K562 (cell line): ENCODE measurements around the gene BRD7. TPM values are rescaled to one million over a fixed set of nuclear protein-coding genes. Genes with fewer than 3 reads are reported as not detected.

Source experiments
- ATAC-seq: fragments of 200-7000 bp; cut with Tn5 transposase; 3 replicates; pipeline ENCODE4 v1.9.1; 2020; ENCODE audit warnings: moderate library complexity
- BruUV-seq: library from RNA; stranded (reverse); fragments of 400-500 nt; replicated peaks from 2 replicates; lab custom pipeline; 2021; lab: Mats Ljungman, UMichigan
- CTCF ChIA-PET: fragments of 300-600 bp; formaldehyde crosslinking; extraction: SDS; loops from one replicate; lab custom pipeline; 2021; ENCODE audit warnings: low intra/inter-chr PET ratio; lab: Yijun Ruan, JAX
- POLR2A ChIA-PET: fragments of 300-600, 350-650 bp; sonication (Branson Sonifier 250); formaldehyde crosslinking; extraction: SDS; loops from one replicate; lab custom pipeline; 2021; ENCODE audit warnings: antibody characterized with exemption, inconsistent platforms; lab: Yijun Ruan, JAX
- DNase-seq, 4 experiments: peaks; one replicate each; pipeline versions ENCODE4 v3.0.0 to v3.0.0-alpha.2; 2011 to 2018; ENCODE audit warnings: low spot score in 3 of 4, mixed read lengths in 3 of 4; ENCODE audit errors: extremely low read depth in 1 of 4
- FAIRE-seq: peaks from 2 replicates; lab custom pipeline; 2011; peaks lifted over from hg19 to GRCh38; lab: Jason Lieb, UNC
- H2AFZ ChIP-seq: 2 replicates; pipeline ENCODE4 v1.6.0; 2011; ENCODE audit warnings: low read depth, low read length, control low read depth, inconsistent platforms
- H3K27ac ChIP-seq: fragments of 200-600 bp; 3 replicates; pipeline ENCODE4 v1.8.0; 2011; ENCODE audit warnings: low read depth, mild to moderate bottlenecking, control low read depth, inconsistent platforms, low read length, moderate library complexity, mixed read lengths; ENCODE audit errors: extremely low read depth
- H3K27me3 ChIP-seq, 2 experiments: fragments of 300-600 bp in 1 of 2; 2 replicates in 1 of 2; 3 replicates in 1 of 2; pipeline versions ENCODE4 v1.6.0 to v1.8.0; 2011; ENCODE audit warnings: inconsistent platforms in 2 of 2, low read length in 2 of 2, mild to moderate bottlenecking in 1 of 2, mixed read lengths in 1 of 2, moderate library complexity in 1 of 2; ENCODE audit not compliant: control insufficient read depth in 2 of 2, insufficient read depth in 2 of 2
- H3K36me3 ChIP-seq: fragments of 300-600 bp; 3 replicates; pipeline ENCODE4 v1.8.0; 2011; ENCODE audit warnings: mild to moderate bottlenecking, low read length, inconsistent platforms; ENCODE audit not compliant: control insufficient read depth, insufficient read depth
- H3K4me1 ChIP-seq, 2 experiments: fragments of 200-600 bp in 1 of 2; replicated peaks in 1 of 2; 2 replicates in 1 of 2; 3 replicates in 1 of 2; pipeline versions ENCODE4 v1.5.1 to v1.8.0; 2011; ENCODE audit warnings: inconsistent platforms in 2 of 2, low read length in 2 of 2, mild to moderate bottlenecking in 1 of 2, mixed read lengths in 1 of 2, moderate library complexity in 1 of 2; ENCODE audit not compliant: control insufficient read depth in 2 of 2, insufficient read depth in 2 of 2
- H3K4me2 ChIP-seq: 2 replicates; pipeline ENCODE4 v1.6.1; 2011; ENCODE audit warnings: low read length, control low read depth, inconsistent platforms, mixed read lengths; ENCODE audit not compliant: insufficient read depth
- H3K4me3 ChIP-seq: fragments of 200-600 bp; sonication (generic), shearing (Covaris generic); 2 replicates; pipeline ENCODE4 v1.5.1; 2016; ENCODE audit warnings: control low read depth, inconsistent platforms
- H3K79me2 ChIP-seq: fragments of 200-600 bp; 3 replicates; pipeline ENCODE4 v1.8.0; 2011; ENCODE audit warnings: low read length, inconsistent platforms; ENCODE audit not compliant: control insufficient read depth, insufficient read depth
- H3K9ac ChIP-seq, 2 experiments: 2 replicates each; pipeline versions ENCODE4 v1.6.0 to v1.6.1; 2011; ENCODE audit warnings: low read depth in 2 of 2, low read length in 2 of 2, control low read depth in 1 of 2, inconsistent platforms in 1 of 2, mild to moderate bottlenecking in 1 of 2, mixed read lengths in 1 of 2; ENCODE audit not compliant: insufficient read depth in 1 of 2
- H3K9me1 ChIP-seq: one replicate; pipeline ENCODE4 v1.6.0; 2011; ENCODE audit warnings: inconsistent platforms, mild to moderate bottlenecking, low read length, moderate library complexity; ENCODE audit not compliant: control insufficient read depth, insufficient read depth
- H3K9me3 ChIP-seq: replicated peaks from 2 replicates; pipeline ENCODE4 v1.5.1; 2011; ENCODE audit warnings: low read depth, low read length, inconsistent platforms; ENCODE audit not compliant: control insufficient read depth, insufficient read depth
- H4K20me1 ChIP-seq: replicated peaks from 2 replicates; pipeline ENCODE4 v1.6.1; 2011; ENCODE audit warnings: low read length, inconsistent platforms, mixed read lengths; ENCODE audit not compliant: control insufficient read depth, insufficient read depth
- CBX1 ChIP-seq: sonication (generic); IDR thresholded peaks from 2 replicates; pipeline ENCODE4 v1.6.1; 2016; ENCODE audit warnings: antibody characterized with exemption, low read depth, mild to moderate bottlenecking
- CSDE1 ChIP-seq, 2 experiments: fragments of 450-650 bp; IDR thresholded peaks; 2 replicates each; pipeline ENCODE4 v1.6.1; 2016; ENCODE audit warnings: mild to moderate bottlenecking in 1 of 2
- DNMT1 ChIP-seq: fragments of 450-650 bp; IDR thresholded peaks from 2 replicates; pipeline ENCODE4 v1.6.1; 2016; ENCODE audit warnings: antibody characterized with exemption, mild to moderate bottlenecking
- DPF2 ChIP-seq: fragments of 450-650 bp; IDR thresholded peaks from 2 replicates; pipeline ENCODE4 v1.6.1; 2016
- ESRRB ChIP-seq: fragments of 250-450 bp; sonication (Bioruptor Pico); IDR thresholded peaks from 2 replicates; pipeline ENCODE4 v1.5.0; 2020; ENCODE audit warnings: mild to moderate bottlenecking, moderate library complexity, borderline replicate concordance
- FOXM1 ChIP-seq, 2 experiments: fragments of 450-650 bp in 1 of 2; sonication (generic) in 1 of 2; formaldehyde crosslinking in 1 of 2; IDR thresholded peaks; 2 replicates each; pipeline versions ENCODE4 v1.6.1 to v1.9.0; 2017 to 2022; ENCODE audit warnings: low read depth in 2 of 2, mild to moderate bottlenecking in 2 of 2, missing genetic modification reagents in 1 of 2, moderate library complexity in 1 of 2
- HCFC1 ChIP-seq: IDR thresholded peaks from 2 replicates; pipeline ENCODE4 v1.6.1; 2012; ENCODE audit warnings: low read depth, low read length, improper control_type of control experiment
- KDM4B ChIP-seq, 2 experiments: fragments of 450-650 bp in 1 of 2; sonication (generic) in 1 of 2; IDR thresholded peaks; 2 replicates each; pipeline ENCODE4 v1.6.1; 2016 to 2017; ENCODE audit warnings: borderline replicate concordance in 2 of 2, antibody characterized with exemption in 1 of 2, low read depth in 1 of 2, mild to moderate bottlenecking in 1 of 2
- NR2C1 ChIP-seq, 2 experiments: fragments of 450-650 bp; IDR thresholded peaks; 2 replicates each; pipeline ENCODE4 v1.6.1; 2017; ENCODE audit warnings: mild to moderate bottlenecking in 2 of 2, antibody characterized with exemption in 1 of 2, inconsistent platforms in 1 of 2, missing compliant biosample characterization in 1 of 2, missing genetic modification characterization in 1 of 2
- OTX1 ChIP-seq: fragments of 450-650 bp; formaldehyde crosslinking; IDR thresholded peaks from 2 replicates; pipeline ENCODE4 v1.4.0; 2022; ENCODE audit warnings: mild to moderate bottlenecking
- ZNF263 ChIP-seq: sonication (generic); formaldehyde crosslinking; IDR thresholded peaks from 2 replicates; pipeline ENCODE4 v1.8.0; 2022; ENCODE audit warnings: mild to moderate bottlenecking, missing genetic modification reagents, borderline replicate concordance
- WGBS: fragments of 100-300 bp; shearing (Covaris generic); methylation state at CpG from one replicate; pipeline ENCODE4 v1.1.6; 2016; ENCODE audit warnings: low coverage, mixed read lengths; ENCODE audit not compliant: insufficient coverage; ENCODE audit errors: missing lambda C conversion rate; 5-methylcytosine and 5-hydroxymethylcytosine counted together
- in situ Hi-C: fragments of 300-500 bp; cut with MboI; formaldehyde crosslinking; loops from 4 replicates; pipeline ENCODE4 v1.15.0; 2018; ENCODE audit warnings: inconsistent platforms, mixed read lengths
- intact Hi-C: fragments of 100-400 bp; cut with micrococcal nuclease; formaldehyde crosslinking; loops from 2 replicates; pipeline ENCODE4 v1.14.2; 2022
- polyA plus RNA-seq, 8 experiments: library from polyadenylated mRNA; depleted of rRNA in 4 of 8; stranded (reverse) in 5 of 8; unstranded in 3 of 8; fragments of >200 nt; fragmentation: Nextera tagmentation in 2 of 8; fragmentation: Illumina TruSeq in 1 of 8; extraction: Ambion mirVana in 2 of 8; extraction: Trizol in 1 of 8; gene quantifications; 2 replicates each; pipeline versions ENCODE4 v1.2.1 to v1.2.3, GENCODE V29; 2011 to 2014; ENCODE audit warnings: inconsistent platforms in 1 of 8, missing spikeins in 1 of 8
- total RNA-seq, 7 experiments: library from RNA; depleted of rRNA in 6 of 7; stranded (reverse); fragments of >200 nt in 6 of 7; fragmentation: Illumina TruSeq in 2 of 7; extraction: Trizol in 2 of 7; gene quantifications; 2 replicates each; pipeline versions ENCODE4 v1.2.1 to v1.2.3, GENCODE V29; 2011 to 2021; ENCODE audit warnings: low replicate concordance in 1 of 7
- TF ChIP-seq, protein P1 (sequence below): fragments of 450-650 bp; formaldehyde crosslinking; IDR thresholded peaks from 2 replicates; pipeline ENCODE4 v1.4.0; 2020; ENCODE audit warnings: mild to moderate bottlenecking, moderate library complexity
- TF ChIP-seq, protein P2 (sequence below): sonication (generic); formaldehyde crosslinking; IDR thresholded peaks from 2 replicates; pipeline ENCODE4 v1.5.0; 2020; ENCODE audit warnings: missing genetic modification reagents
- TF ChIP-seq, protein P3 (sequence below): fragments of 450-650 bp; IDR thresholded peaks from 2 replicates; pipeline ENCODE4 v1.6.1; 2016; ENCODE audit warnings: low read depth, mild to moderate bottlenecking, moderate library complexity
- TF ChIP-seq, protein P4 (sequence below): fragments of 450-650 bp; IDR thresholded peaks from 2 replicates; pipeline ENCODE4 v1.7.0; 2016; ENCODE audit warnings: borderline replicate concordance

BRD7 gene
- total and polyA plus RNA-seq, 9 of the 15 experiments (the other 6 are each of a cell fraction or from before 2014, with no cell fraction given), result 20.6 to 101 (median 68.7) TPM

DNA sequence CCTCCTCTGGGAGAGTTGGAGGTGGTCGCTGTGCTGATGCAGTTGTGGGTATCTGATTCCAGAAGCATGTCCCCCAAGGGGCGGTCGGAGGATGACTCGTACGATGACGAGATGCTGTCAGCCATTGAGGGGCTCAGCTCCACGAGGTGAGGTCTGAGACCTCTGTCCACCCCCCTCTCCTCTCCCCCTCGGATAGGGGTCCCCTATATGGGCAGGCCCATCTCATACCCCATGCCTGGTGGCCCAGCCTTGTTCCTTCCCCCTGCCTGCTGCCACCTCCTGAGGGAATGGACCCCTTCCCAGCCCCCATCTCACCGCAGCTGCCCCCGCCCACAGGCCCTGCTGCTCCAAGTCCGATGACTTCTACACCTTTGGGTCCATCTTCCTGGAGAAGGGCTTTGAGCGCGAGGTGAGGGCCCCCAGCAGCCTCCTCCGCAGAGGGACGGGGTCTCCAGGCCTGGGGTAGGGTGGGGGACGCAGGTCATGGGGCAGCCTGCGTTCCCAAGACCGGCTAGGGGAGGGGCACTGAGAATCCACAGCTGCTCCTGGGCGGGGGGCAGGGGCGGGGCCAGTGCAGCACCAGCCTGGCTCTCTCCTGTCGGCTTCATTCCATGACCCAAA, 63.2 kb downstream of the BRD7 start:
- Histone ChIP-seq H3K9me1 (peaks cover 2% of the 10 kb centered on the region), H3K4me1 (peaks cover 0 to 46% of the 10 kb centered on the region in 2 experiments; a peak in 2 of 5 replicates), H3K4me3 (no peak overlapping the region), H2AFZ (no peak overlapping the region), H3K79me2 (no peaks in the 10 kb centered on the region), H4K20me1 (no peaks in the 10 kb centered on the region), H3K4me2 (no peak overlapping the region), H3K9ac (no peak overlapping the region), H3K36me3 (peaks cover 93% of the 10 kb centered on the region; the same call in 2 of the 3 replicates), H3K9me3 (no peaks in the 10 kb centered on the region), H3K27ac (no peak overlapping the region), H3K27me3 (no peaks in the 10 kb centered on the region)
- in situ Hi-C loops, result no loop called here
- POLR2A ChIA-PET, result interaction anchor here (0.6 to 0.9 kb wide), 2 partner anchors 53 to 79 kb away, joined by 3 to 4 read pairs; no protein-coding TSS in a partner anchor
- DNase-seq (no peak), ATAC-seq (no peak), FAIRE-seq (no peak)
- WGBS, result 77% methylated on average over 12 of the region's 21 CpGs
- BruUV-seq, result no TSS peak
- intact Hi-C loops, result no loop called here
- CTCF ChIA-PET, result no interaction called here
- TF ChIP-seq ZNF263 (CRISPR knock-in tag), result no peak
- TF ChIP-seq, protein P1, sequence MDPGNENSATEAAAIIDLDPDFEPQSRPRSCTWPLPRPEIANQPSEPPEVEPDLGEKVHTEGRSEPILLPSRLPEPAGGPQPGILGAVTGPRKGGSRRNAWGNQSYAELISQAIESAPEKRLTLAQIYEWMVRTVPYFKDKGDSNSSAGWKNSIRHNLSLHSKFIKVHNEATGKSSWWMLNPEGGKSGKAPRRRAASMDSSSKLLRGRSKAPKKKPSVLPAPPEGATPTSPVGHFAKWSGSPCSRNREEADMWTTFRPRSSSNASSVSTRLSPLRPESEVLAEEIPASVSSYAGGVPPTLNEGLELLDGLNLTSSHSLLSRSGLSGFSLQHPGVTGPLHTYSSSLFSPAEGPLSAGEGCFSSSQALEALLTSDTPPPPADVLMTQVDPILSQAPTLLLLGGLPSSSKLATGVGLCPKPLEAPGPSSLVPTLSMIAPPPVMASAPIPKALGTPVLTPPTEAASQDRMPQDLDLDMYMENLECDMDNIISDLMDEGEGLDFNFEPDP (CRISPR knock-in tag), result no peak
- no peak for TF ChIP-seq DNMT1
- no peak for TF ChIP-seq DPF2
- TF ChIP-seq CSDE1 (IDR thresholded peaks at IDR 0.05), result no peak
- TF ChIP-seq ESRRB (CRISPR knock-in tag), result no peak
- no peak for TF ChIP-seq KDM4B (IDR thresholded peaks at IDR 0.05; ENCODE audit: borderline replicate concordance in 2 of 2, low read depth in 1 of 2)
- no peak for TF ChIP-seq NR2C1 (IDR thresholded peaks at IDR 0.05)
- no peak for TF ChIP-seq NR2C1 (tag; IDR thresholded peaks at IDR 0.05)
- no peak for TF ChIP-seq OTX1 (CRISPR knock-in tag)
- TF ChIP-seq, protein P2, sequence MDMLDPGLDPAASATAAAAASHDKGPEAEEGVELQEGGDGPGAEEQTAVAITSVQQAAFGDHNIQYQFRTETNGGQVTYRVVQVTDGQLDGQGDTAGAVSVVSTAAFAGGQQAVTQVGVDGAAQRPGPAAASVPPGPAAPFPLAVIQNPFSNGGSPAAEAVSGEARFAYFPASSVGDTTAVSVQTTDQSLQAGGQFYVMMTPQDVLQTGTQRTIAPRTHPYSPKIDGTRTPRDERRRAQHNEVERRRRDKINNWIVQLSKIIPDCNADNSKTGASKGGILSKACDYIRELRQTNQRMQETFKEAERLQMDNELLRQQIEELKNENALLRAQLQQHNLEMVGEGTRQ, result no peak
- TF ChIP-seq, protein P3, sequence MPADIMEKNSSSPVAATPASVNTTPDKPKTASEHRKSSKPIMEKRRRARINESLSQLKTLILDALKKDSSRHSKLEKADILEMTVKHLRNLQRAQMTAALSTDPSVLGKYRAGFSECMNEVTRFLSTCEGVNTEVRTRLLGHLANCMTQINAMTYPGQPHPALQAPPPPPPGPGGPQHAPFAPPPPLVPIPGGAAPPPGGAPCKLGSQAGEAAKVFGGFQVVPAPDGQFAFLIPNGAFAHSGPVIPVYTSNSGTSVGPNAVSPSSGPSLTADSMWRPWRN, result no peak
- TF ChIP-seq CBX1, result no peak
- no peak for TF ChIP-seq HCFC1
- TF ChIP-seq, protein P4, sequence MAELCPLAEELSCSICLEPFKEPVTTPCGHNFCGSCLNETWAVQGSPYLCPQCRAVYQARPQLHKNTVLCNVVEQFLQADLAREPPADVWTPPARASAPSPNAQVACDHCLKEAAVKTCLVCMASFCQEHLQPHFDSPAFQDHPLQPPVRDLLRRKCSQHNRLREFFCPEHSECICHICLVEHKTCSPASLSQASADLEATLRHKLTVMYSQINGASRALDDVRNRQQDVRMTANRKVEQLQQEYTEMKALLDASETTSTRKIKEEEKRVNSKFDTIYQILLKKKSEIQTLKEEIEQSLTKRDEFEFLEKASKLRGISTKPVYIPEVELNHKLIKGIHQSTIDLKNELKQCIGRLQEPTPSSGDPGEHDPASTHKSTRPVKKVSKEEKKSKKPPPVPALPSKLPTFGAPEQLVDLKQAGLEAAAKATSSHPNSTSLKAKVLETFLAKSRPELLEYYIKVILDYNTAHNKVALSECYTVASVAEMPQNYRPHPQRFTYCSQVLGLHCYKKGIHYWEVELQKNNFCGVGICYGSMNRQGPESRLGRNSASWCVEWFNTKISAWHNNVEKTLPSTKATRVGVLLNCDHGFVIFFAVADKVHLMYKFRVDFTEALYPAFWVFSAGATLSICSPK, result no peak
- TF ChIP-seq FOXM1 (IDR thresholded peaks at IDR 0.05; ENCODE audit: low read depth), result no peak
- no peak for TF ChIP-seq FOXM1 (CRISPR knock-in tag; IDR thresholded peaks at IDR 0.05; ENCODE audit: low read depth)
